GM19023 (cell line): ENCODE measurements around the gene TOP2A.

ENCODE experiments used
- ATAC-seq: cut with Tn5 transposase; IDR thresholded peaks from one replicate; pipeline ENCODE4 v1.9.1; 2021; ENCODE audit warnings: mild to moderate bottlenecking, moderate library complexity; ENCODE audit not compliant: unreplicated experiment

TOP2A gene, protein sequence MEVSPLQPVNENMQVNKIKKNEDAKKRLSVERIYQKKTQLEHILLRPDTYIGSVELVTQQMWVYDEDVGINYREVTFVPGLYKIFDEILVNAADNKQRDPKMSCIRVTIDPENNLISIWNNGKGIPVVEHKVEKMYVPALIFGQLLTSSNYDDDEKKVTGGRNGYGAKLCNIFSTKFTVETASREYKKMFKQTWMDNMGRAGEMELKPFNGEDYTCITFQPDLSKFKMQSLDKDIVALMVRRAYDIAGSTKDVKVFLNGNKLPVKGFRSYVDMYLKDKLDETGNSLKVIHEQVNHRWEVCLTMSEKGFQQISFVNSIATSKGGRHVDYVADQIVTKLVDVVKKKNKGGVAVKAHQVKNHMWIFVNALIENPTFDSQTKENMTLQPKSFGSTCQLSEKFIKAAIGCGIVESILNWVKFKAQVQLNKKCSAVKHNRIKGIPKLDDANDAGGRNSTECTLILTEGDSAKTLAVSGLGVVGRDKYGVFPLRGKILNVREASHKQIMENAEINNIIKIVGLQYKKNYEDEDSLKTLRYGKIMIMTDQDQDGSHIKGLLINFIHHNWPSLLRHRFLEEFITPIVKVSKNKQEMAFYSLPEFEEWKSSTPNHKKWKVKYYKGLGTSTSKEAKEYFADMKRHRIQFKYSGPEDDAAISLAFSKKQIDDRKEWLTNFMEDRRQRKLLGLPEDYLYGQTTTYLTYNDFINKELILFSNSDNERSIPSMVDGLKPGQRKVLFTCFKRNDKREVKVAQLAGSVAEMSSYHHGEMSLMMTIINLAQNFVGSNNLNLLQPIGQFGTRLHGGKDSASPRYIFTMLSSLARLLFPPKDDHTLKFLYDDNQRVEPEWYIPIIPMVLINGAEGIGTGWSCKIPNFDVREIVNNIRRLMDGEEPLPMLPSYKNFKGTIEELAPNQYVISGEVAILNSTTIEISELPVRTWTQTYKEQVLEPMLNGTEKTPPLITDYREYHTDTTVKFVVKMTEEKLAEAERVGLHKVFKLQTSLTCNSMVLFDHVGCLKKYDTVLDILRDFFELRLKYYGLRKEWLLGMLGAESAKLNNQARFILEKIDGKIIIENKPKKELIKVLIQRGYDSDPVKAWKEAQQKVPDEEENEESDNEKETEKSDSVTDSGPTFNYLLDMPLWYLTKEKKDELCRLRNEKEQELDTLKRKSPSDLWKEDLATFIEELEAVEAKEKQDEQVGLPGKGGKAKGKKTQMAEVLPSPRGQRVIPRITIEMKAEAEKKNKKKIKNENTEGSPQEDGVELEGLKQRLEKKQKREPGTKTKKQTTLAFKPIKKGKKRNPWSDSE (N-terminal part only)

DNA sequence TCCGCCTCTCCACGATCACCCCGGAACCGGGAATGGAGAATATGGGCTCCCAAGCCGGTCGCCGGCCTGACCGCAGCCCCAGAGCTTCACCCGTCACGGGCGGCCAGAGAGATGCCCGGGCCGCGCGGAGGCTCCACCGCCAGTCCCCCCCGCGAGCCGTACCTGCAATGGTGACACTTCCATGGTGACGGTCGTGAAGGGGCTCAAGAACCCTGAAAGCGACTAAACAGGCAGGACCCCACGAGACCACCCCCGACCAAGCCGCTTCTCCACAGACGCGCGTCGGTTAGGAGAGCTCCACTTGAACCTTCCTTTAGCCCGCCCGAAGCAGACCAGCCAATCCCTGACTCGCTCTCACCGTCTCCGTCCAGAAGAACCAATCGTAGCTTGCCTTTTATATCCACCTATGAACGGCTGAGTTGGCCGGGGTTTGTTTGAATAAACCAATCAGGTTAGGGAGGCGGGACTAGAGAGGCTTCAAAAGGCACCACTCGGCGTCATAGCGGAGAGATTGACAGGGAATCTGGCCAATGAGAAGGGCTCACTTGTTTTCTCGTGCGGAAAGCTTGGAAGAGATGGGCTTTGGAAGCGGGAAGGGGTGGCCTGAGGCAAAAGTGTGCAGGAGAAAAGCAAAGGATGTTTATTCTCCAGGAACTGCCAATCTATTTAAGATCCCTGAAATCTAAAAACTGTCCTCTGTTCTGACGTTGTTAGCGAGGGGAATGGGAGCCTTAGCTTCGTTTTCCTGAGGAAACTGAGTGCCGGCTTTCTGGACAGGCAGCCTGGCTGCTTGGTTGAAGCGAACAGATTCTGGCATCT is at the start of gene TOP2A:
Gene TOP2A (minus strand): TSS at position 288 of the 819 bp plus-strand sequence. CDS start 105 bp downstream, at position 183.
- peak; percentile 95 for ATAC-seq

DNA sequence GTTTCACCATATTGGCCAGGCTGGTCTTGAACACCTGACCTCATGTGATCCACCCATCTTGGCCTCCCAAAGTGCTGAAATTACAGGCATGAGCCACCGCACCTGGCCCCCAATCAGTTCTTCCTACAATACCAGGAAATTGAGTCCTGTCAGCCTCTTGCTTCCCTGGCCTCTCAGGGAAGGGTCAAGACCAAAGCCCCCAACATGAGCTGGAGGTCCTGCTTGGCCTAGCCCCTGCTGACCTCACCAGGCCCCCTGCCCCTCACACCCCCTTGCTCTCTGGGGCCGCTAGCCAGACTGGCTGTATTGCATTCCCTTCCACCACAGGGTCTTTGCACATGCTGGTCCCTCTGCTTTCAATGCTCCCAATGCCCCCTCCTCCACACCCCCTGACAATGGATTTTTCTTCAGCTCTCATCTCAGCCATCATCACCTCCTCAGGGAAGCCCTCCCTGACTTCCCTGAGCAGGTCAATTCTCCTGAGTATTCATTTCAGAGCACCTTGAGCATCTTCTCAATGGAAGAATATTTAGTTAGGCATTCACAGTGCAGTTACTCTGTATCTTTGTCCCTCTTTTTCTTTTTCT is 49.7 kb upstream of the TOP2A start:
- ATAC-seq: no peak

DNA sequence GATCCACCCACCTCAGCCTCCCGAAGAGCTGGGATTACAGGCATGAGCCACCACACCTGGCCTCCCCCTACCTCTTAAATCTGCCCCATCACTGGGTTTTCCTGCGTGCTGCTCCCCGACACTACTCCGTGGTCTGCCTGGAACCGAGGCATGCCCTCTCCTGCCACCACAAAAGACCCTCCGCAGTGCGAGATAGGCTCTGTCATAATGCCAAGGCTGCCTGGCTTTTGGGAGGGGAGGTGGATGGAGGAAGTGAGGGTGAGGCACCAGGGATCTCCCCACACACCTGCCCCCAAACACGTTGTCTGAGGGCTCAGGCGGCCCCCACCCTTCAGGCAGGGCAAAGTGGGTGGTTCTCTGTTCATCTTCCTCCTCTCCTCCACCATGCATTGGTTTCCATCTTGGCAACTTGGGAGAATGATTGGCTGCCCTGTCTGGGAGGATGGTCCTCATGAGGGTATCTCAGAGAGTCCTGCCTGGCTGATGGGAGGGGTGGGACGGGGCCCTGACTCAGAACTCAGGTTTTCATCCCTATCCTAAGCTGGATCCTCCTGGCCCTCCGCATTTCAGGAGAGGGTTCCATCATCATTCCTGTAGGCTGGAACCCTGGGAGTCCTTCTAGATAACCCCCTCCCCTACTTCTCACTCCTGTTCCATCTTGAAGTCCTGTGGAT is 48.7 kb upstream of the TOP2A start:
- ATAC-seq: no peak

DNA sequence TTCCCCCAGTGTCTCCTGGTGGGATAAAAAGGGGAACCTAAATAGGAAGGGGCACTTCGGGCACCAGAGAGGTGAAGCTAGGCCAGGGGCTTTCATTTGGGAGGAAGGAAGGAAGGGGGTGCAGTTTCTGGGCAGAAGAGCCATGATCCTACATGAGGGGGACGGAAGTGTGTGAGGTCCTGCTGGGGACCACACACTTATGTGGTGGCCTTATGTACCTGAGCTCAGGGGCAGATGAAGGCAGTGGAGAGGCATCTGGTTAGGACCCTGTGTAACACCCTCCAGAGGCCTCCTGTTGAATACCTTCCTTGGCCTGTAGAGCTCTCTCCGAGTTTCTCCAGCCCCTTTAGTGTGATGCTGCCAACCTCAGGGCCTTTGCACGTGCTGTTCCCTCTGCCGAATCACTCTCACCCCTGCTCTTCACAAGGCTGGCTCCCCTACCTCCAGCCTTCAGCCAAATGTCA is 46.7 kb upstream of the TOP2A start:
- ATAC-seq: no peak

DNA sequence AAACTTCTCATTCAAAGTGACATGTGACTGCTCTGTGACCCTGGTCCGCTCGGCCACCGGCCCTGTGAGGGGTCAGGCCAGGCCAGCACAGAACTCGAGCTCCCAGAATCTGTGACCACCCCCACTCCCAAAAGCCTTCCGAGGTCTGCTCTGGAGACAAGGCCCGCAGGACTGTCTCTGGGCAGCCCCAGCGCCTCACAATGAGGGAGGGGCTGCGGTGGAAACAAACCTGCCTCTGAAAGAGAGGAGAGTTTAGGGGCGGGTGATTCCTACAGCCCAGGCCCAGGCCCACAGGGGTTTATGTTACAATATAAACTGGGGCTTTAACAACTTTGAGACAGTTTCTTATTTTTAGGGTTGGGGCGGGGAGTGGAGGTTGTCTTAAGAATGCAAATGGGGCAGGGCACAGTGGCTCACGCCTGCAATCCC is 45.4 kb upstream of the TOP2A start:
- ATAC-seq: no peak

DNA sequence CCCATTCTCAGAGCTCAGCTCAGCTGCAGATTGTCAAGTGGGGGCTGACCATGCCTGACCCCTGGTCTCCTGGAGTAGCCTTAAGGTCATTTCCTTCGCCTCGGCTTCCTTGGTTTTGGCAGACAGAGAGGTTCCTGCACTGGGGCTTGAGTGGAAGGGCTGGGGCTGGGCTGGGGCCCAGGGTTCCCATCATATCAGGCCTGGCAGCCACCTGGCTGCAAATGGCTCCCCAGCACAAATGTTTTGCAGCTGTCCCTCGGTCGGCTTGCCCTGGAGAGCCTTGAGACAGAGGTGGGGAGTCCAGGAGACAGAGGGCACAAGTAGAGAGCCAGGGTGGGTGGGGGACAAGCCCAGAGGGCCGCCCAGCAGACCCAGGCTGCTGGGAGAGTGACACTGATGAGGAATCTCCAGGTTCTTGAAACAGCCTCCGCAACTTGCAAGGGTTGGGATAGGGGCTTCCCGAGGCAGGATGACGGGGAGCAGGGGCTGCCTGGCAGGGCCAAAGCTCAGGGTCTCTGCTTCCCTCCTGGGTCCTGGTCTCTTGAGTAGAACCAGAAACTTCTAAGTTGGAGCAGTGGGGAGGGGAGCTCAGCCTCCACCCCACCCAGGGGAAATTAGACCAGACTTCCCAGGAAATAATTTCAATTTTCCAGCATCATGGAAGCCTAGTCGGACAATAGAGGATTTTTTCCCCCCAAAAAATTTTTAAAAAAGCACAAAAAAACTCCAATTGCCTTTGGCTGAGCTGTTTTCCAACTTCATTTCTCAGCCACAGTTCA is 44.8 kb upstream of the TOP2A start:
- no peak for ATAC-seq

DNA sequence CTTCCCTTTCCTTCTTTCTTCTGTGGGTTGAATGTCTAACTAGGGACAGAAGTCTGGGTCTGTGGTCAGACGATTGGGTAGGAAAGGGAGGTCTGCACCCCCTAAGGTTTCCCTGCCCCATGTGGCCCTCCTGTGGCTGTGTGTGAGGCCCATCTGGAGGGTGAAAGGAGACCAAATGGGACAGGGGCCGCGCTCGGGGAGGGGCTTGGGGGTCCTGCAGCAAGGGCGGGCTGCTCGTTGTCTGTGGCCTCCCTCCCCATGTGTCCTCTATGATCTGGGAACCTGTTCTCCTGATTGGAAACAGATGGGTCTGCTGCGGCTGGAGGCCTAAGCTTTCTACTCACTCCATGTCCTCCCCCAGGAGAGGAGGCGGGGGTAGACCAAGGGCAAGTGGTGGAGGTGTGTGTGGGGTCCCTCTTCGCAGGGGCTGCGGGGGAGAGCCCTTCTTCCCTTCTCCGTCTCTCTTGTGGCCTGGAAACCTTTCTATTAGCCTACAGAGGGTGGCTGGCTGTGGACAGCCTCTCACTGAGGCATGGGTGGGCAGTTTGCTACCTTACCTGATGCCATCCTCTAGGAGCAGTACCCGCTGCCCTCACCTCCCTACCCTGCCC is 44.1 kb upstream of the TOP2A start:
- no peak for ATAC-seq

DNA sequence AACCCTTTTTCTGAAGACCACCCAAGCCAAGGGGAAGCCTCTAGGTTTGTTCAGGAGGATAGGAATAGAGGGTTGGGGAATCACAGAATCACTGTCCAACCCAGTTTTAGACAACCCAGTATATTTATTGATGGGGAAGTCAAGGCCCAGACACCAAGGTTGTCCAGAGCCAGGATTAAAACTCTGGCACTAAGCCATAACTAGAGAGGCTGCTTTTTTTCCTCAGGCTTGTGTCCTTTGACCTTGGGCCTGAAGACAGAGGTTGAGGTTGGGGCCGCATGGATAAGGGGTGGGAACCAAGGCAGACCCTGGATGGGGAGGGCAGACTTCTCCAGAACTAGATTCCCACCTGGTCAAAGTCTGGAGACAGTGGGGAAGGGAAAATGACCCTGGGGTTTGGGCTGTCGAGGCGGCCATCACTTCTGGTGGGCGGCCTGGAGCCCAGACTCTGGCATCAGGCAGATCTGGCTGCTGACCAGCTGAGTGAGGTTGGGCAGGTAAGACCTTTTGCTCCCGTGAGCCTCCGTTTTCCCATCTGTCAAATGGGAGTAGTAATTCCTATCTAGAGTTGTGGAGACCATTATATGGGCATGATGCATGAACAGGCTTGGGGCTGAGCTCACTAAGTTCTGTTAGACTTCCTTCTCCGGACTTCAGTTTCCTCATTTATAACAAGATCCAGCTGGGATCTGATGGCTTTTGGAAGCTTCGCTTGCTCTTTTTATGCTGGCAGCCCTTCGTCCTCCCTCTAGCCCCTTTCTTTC is 43.5 kb upstream of the TOP2A start:
- no peak for ATAC-seq

DNA sequence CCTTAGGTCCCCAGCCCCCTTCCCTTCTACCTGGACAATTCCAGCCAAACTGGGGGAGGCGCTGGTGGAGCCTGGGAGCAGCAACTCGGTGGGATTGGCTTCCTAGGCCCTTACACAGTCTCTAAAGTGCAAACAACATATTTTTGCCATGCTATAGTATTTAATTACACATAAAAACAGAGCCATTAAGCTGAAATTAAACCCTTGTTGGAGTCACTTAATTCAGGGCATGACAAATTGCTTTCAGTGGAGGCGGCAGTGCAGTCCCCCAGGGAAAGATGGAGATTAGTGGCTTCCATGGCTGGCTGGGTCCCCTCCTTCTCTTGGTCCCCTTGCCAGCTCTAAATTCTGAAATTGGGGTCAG is 42.9 kb upstream of the TOP2A start:
- no peak for ATAC-seq

DNA sequence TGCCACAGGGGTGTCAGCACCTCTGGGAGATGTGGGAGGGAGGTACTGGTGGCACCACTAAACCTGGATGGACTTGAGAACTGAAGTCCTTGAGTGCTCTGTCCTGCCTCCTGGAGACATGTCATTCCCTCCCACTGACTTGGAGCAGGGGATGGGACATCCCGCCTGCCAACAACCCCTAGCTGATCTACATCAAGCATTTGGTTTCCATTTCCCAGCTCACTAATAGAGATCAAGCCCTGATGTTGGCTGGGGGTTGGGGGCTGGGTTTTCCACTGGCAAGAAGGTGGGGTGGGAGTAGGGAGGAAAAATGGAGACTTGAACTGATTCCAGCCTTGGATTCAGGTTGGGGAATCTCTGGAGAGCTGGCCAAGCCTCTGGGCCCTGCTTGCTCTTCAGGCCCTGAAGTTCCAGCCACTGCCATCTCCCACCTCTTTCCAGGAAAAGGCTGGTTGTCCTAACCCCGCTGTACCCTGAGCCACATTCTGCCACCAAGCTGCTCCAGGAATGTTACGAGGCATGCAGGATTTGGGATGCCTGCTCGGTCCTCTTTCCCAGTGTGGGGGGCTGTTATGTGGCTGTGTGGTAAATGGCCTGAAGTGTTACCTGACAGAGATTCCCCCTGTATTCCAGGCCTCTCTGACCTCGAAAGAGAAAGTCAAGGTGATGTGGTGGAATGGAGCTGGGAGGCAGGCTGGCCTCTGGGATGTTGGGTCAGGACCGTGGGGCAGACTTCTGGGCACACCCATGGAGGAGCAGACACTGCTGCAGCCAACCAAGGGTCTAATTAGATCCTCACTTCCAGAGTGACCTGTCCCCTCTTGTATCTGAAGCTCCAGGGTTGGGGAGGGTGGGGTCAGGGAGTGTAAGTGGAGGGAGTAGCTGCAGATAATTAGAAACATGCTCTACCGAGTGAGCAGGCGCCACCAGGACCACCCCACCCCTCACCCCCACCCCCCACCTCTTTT is 42.2 kb upstream of the TOP2A start:
- ATAC-seq: no peak

DNA sequence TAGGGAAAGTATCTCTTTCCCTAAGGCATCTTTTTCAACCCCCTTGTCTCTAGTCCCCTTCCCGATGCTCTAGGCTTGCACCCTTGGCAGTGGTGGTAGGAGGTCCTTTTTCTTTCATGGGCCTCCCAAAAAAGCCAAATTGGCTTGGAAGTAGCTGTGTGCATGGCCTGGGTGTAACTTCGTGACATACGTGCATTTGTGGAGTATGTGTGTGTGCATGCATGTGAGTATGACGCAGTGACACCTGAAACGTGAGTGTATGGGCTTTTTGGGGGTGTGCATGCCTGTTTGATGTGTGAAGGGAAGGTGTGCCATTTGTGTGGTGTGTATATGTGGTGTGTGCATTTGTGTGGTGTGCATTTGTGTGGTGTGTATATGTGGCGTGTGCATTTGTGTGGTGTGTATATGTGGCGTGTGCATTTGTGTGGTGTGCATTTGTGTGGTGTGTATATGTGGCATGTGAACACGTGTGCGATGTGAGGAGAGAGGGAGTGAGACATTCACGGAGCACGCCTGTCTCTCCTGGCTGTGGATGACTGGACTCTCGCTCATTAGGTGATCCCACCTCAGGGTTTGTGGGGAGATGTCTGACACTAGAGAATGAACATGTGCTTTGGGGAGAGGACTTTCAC is 41.3 kb upstream of the TOP2A start:
- ATAC-seq: no peak

DNA sequence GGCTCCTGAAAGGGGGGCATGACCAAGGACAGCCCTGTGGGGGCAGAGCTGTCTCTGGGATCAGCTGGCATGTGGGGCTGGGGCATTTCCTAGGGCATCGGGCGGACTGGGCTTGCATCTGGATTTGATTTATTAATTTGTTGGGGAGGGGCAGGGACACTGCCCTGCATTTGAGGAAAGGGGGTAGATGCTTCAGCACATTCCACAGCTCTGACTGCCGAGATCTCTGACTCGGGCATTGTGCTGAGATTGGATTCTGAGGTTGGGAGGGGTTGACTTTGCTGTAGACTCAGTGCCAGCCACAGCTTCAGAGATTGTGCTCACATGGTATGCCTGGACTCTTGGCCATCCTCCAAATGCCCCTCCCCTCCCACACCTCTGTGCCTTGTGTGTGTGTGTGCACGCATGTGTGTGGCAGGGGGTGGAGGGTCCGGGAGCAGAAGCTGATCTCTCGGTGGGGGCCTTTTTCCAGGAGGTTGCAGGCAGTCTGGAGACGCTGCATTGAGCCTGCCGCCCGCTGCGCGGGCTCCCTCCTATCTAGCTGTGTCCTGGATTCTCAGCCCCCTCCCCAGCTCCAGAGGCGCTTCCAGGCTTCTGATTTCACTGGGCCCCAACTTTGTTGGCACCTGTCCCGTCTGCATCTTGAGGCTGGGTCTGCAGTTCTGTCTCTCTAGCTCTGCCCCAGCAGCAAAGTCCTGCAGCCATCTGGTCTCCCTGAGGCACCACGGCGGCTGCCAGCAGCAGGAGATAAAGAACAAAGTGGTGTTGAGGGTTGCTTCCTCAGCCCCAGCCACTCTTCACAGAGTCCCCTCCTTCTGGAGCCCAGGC is 40.5 kb upstream of the TOP2A start:
- ATAC-seq: no peak

DNA sequence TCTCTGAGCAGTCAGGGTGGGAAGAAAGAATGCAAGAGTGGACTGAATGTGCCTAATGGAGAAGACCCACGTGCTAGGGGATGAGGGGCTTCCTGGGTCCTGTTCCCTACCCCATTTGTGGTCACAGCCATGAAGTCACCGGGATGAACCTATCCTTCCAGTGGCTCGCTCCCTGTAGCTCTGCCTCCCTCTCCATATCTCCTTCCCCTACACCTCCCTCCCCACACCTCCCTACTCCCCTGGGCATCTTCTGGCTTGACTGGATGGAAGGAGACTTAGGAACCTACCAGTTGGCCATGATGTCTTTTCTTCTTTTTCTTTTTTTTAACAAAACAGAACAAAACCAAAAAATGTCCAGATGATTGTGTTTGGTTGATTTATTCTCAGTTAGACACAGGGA is 39.7 kb upstream of the TOP2A start:
- no peak for ATAC-seq

DNA sequence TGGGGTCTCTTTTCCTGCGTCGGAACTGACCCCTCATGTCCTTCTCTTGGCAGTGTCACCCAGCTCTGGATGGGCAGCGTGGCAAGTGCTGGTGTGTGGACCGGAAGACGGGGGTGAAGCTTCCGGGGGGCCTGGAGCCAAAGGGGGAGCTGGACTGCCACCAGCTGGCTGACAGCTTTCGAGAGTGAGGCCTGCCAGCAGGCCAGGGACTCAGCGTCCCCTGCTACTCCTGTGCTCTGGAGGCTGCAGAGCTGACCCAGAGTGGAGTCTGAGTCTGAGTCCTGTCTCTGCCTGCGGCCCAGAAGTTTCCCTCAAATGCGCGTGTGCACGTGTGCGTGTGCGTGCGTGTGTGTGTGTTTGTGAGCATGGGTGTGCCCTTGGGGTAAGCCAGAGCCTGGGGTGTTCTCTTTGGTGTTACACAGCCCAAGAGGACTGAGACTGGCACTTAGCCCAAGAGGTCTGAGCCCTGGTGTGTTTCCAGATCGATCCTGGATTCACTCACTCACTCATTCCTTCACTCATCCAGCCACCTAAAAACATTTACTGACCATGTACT is 38.8 kb upstream of the TOP2A start:
- no peak for ATAC-seq

DNA sequence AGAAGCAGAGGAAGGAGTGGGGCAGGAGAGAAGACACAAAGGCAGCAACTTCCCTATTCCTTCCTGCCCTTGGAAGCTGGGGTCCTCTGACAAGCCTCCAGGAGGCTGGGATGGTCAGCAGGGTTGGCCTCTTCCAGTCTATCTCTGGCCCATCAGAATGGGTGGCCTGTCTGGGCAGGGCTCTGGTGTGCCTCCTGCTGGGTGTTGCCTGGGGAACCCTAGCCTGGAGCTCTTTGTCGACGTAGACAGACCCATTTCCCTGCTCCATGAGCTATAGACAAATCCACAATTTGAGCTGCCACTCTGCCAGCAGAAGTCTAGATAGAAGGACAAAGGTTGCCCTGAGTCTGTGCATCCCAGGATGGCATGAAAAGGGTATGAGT is 36.9 kb upstream of the TOP2A start:
- ATAC-seq: no peak
